Neural progenitor cell (in vitro differentiated cells): ENCODE data around the gene INCA1.

Experiments used
- EZH2phosphoT487 ChIP-seq: fragments of 200-600 bp; sonication (generic); IDR thresholded peaks from 2 replicates; pipeline ENCODE4 v1.6.1; 2017; ENCODE audit warnings: antibody characterized with exemption
- TF ChIP-seq, protein P1 (sequence below): fragments of 200-600 bp; sonication (generic); IDR thresholded peaks from 2 replicates; pipeline ENCODE4 v1.5.1; 2017; ENCODE audit warnings: antibody characterized with exemption, mild to moderate bottlenecking

- TF ChIP-seq, protein P1, sequence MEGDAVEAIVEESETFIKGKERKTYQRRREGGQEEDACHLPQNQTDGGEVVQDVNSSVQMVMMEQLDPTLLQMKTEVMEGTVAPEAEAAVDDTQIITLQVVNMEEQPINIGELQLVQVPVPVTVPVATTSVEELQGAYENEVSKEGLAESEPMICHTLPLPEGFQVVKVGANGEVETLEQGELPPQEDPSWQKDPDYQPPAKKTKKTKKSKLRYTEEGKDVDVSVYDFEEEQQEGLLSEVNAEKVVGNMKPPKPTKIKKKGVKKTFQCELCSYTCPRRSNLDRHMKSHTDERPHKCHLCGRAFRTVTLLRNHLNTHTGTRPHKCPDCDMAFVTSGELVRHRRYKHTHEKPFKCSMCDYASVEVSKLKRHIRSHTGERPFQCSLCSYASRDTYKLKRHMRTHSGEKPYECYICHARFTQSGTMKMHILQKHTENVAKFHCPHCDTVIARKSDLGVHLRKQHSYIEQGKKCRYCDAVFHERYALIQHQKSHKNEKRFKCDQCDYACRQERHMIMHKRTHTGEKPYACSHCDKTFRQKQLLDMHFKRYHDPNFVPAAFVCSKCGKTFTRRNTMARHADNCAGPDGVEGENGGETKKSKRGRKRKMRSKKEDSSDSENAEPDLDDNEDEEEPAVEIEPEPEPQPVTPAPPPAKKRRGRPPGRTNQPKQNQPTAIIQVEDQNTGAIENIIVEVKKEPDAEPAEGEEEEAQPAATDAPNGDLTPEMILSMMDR, result no peak
- TF ChIP-seq EZH2phosphoT487, result no peak
Measured at GRCh38 chr17:4944554-4945175, 52.7 kb downstream of the INCA1 start.
